Stomach (tissue), 9 donors: ENCODE data around the gene RPS28. TPM values are rescaled to one million over a fixed set of nuclear protein-coding genes. Genes with fewer than 3 reads are reported as not detected.

ENCODE experiments used
- DNase-seq, 2 donors: peaks; one replicate each; pipeline versions ENCODE4 v3.0.0 to v3.0.0-alpha.2; 2013 to 2019
- H3K27ac ChIP-seq, 5 donors: fragments of 200-600 bp in 4 of 5; sonication (generic) in 4 of 5; one replicate each; pipeline ENCODE4 v1.5.1; 2013 to 2019; ENCODE audit warnings: mild to moderate bottlenecking in 1 of 5, moderate library complexity in 1 of 5
- H3K27me3 ChIP-seq, 3 donors: fragments of 200-600 bp; sonication (generic); one replicate each; pipeline ENCODE4 v1.5.1; 2017 to 2019; ENCODE audit warnings: mixed run types in 1 of 3
- H3K36me3 ChIP-seq, 4 donors: fragments of 200-600 bp; sonication (generic); 1 replicate in 3 of 4; 2 replicates in 1 of 4; pipeline ENCODE4 v1.5.1; 2016 to 2019
- H3K4me1 ChIP-seq, 4 donors: fragments of 200-600 bp; sonication (generic); one replicate each; pipeline ENCODE4 v1.5.1; 2016 to 2019
- H3K4me3 ChIP-seq, 4 donors: fragments of 200-600 bp; sonication (generic) in 3 of 4; one replicate each; pipeline ENCODE4 v1.5.1; 2016 to 2019; ENCODE audit warnings: mild to moderate bottlenecking in 1 of 4
- H3K9me3 ChIP-seq, 4 donors: fragments of 200-600 bp; sonication (generic); one replicate each; pipeline ENCODE4 v1.5.1; 2016 to 2019
- CTCF ChIP-seq, 7 experiments: fragments of 450-650 bp in 4 of 7; fragments of 200-600 bp in 3 of 7; sonication (generic) in 3 of 7; IDR thresholded peaks; one replicate each; pipeline ENCODE4 v1.5.1; 2016 to 2019; ENCODE audit warnings: antibody characterized with exemption in 7 of 7, control low read depth in 2 of 7, mild to moderate bottlenecking in 1 of 7
- EP300 ChIP-seq: sonication (generic); formaldehyde crosslinking; IDR thresholded peaks from one replicate; pipeline ENCODE4 v1.6.1; 2017; ENCODE audit warnings: antibody characterized with exemption
- POLR2A ChIP-seq, 4 donors: fragments of 450-650 bp; IDR thresholded peaks; one replicate each; pipeline ENCODE4 v1.6.1; 2016; ENCODE audit warnings: antibody characterized with exemption in 4 of 4, control low read depth in 2 of 4, mild to moderate bottlenecking in 1 of 4, moderate library complexity in 1 of 4
- POLR2AphosphoS5 ChIP-seq, 3 donors: sonication (generic); formaldehyde crosslinking; IDR thresholded peaks; one replicate each; pipeline ENCODE4 v1.6.1; 2016; ENCODE audit warnings: antibody characterized with exemption in 3 of 3
- WGBS, 5 donors: extraction: QIAGEN DNeasy Blood & Tissue Kit in 3 of 5; methylation state at CpG; one replicate each; pipeline versions ENCODE4 v1.1.5 to v1.1.7; 2013 to 2018; 5-methylcytosine and 5-hydroxymethylcytosine counted together
- intact Hi-C: fragments of 100-400 bp; cut with DNase I; formaldehyde crosslinking; loops from one replicate; pipeline ENCODE4 v1.15.1; 2023; ENCODE audit warnings: low total_unique reads
- polyA plus RNA-seq, 3 donors: library from polyadenylated mRNA; stranded (reverse); fragments of 200-250 nt; gene quantifications; one replicate each; pipeline ENCODE4 v1.2.3, GENCODE V29; 2013
- total RNA-seq, 5 donors: library from RNA; depleted of rRNA; stranded (reverse); fragments of >200 nt; gene quantifications; one replicate each; pipeline versions ENCODE4 v1.1.0 to v1.2.3, GENCODE V29; 2014 to 2016
- donor health status: healthy with polysubstance abuse.
- donor health status: Bipolar disorder and iron deficiency.
- donor health status: healthy.

Gene RPS28
- total and polyA plus RNA-seq, 8 donors, result 335 to 2,088 (median 820) TPM

GRCh38 chr19:8319807-8320520 is 1.3 kb upstream of the RPS28 start:
- peak overlapping the region; percentile 79 to 94 (median 84) for H3K4me3 ChIP-seq
- peaks cover 20 to 71% (median 37%) of the 10 kb centered on the region in 4 donors for H3K4me1 ChIP-seq
- DNase-seq, result no peak
- H3K27ac ChIP-seq, result peak overlapping the region in 4 of 5 donors; percentile 92 to 97 (median 93)
- H3K36me3 ChIP-seq, result peaks cover 36 to 56% (median 44%) of the 10 kb centered on the region in 4 donors
- H3K9me3 ChIP-seq, result no peaks in the 10 kb centered on the region
- intact Hi-C loops, result loop anchor here (5.0 kb wide), 1 partner anchor 58 kb away; no protein-coding TSS in a partner anchor
- TF ChIP-seq EP300, result no peak
- H3K27me3 ChIP-seq, result no peaks in the 10 kb centered on the region
- WGBS, 5 donors, result 79 to 83% (median 80%) methylated on average over 19 of the region's 19 CpGs

GRCh38 chr19:8320564-8321066 is 681 bp upstream of the RPS28 start:
- Histone ChIP-seq H3K4me1 (peaks cover 20 to 71% (median 37%) of the 10 kb centered on the region in 4 donors), H3K4me3 (peak overlapping the region; percentile 79 to 94 (median 84)), H3K36me3 (peaks cover 30 to 49% (median 37%) of the 10 kb centered on the region in 4 donors), H3K9me3 (no peaks in the 10 kb centered on the region), H3K27ac (peak overlapping the region; percentile 91 to 97 (median 93)), H3K27me3 (no peaks in the 10 kb centered on the region)
- DNase-seq, result peak in 1 of 2 donors; percentile 54
- intact Hi-C loops, result no loop called here
- WGBS, 5 donors, result 0 to 2% (median 1%) methylated on average over 16 of the region's 16 CpGs
- no peak for TF ChIP-seq POLR2A (IDR thresholded peaks at IDR 0.05)
- no peak for TF ChIP-seq CTCF (IDR thresholded peaks at IDR 0.05)
- TF ChIP-seq POLR2AphosphoS5 (IDR thresholded peaks at IDR 0.05), result no peak
- TF ChIP-seq EP300, result no peak

GRCh38 chr19:8321986-8322637 is 816 bp downstream of the RPS28 start:
- intact Hi-C loops, result no loop called here
- DNase-seq, result no peak
- Histone ChIP-seq H3K27me3 (no peaks in the 10 kb centered on the region), H3K4me1 (peaks cover 20 to 61% (median 34%) of the 10 kb centered on the region in 4 donors), H3K9me3 (no peaks in the 10 kb centered on the region), H3K27ac (peak overlapping the region; percentile 79 to 97 (median 93)), H3K36me3 (peaks cover 16 to 34% (median 25%) of the 10 kb centered on the region in 4 donors), H3K4me3 (peak overlapping the region; percentile 79 to 94 (median 84))
- WGBS, 5 donors, result 6 to 23% (median 9%) methylated on average over 21 to 30 of the region's 30 CpGs
- TF ChIP-seq POLR2A (IDR thresholded peaks at IDR 0.05), result no peak
- TF ChIP-seq CTCF (IDR thresholded peaks at IDR 0.05), result no peak
- no peak for TF ChIP-seq EP300
- no peak for TF ChIP-seq POLR2AphosphoS5 (IDR thresholded peaks at IDR 0.05)

GRCh38 chr19:8322638-8322997 is 1.3 kb downstream of the RPS28 start:
- WGBS, 5 donors, result 37 to 58% (median 50%) methylated on average over 7 of the region's 7 CpGs
- no peak for DNase-seq
- no peak for TF ChIP-seq POLR2AphosphoS5 (IDR thresholded peaks at IDR 0.05)
- no peak for TF ChIP-seq CTCF (IDR thresholded peaks at IDR 0.05)
- TF ChIP-seq POLR2A (IDR thresholded peaks at IDR 0.05), result no peak
- no peak for TF ChIP-seq EP300
- H3K36me3 ChIP-seq, result peaks cover 15 to 31% (median 23%) of the 10 kb centered on the region in 4 donors
- peak overlapping the region in 3 of 5 donors; percentile 93 to 97 (median 93) for H3K27ac ChIP-seq
- peak overlapping the region; percentile 79 to 94 (median 84) for H3K4me3 ChIP-seq
- no peaks in the 10 kb centered on the region for H3K9me3 ChIP-seq
- intact Hi-C loops, result no loop called here
- peaks cover 20 to 56% (median 32%) of the 10 kb centered on the region in 4 donors for H3K4me1 ChIP-seq
- H3K27me3 ChIP-seq, result no peaks in the 10 kb centered on the region
